Glomerular endothelial cell (primary cell): Measurements from ENCODE around the gene MORN5. TPM values are rescaled to one million over a fixed set of nuclear protein-coding genes. Genes with fewer than 3 reads are reported as not detected.

Experiments
- DNase-seq: peaks from one replicate; pipeline ENCODE4 v3.0.0-alpha.2; 2011; ENCODE audit warnings: low read depth, low spot score; ENCODE audit errors: extremely low read depth
- total RNA-seq: library from RNA; depleted of rRNA; stranded (reverse); fragments of >200 nt; gene quantifications from 2 replicates; pipeline ENCODE4 v1.2.3, GENCODE V29; 2015

The MORN5 gene
- total RNA-seq, 1 donor from 2014 or later = not detected

GRCh38 chr9:122188369-122188768 is 28.7 kb downstream of the MORN5 start:
- DNase-seq = no peak

DNA sequence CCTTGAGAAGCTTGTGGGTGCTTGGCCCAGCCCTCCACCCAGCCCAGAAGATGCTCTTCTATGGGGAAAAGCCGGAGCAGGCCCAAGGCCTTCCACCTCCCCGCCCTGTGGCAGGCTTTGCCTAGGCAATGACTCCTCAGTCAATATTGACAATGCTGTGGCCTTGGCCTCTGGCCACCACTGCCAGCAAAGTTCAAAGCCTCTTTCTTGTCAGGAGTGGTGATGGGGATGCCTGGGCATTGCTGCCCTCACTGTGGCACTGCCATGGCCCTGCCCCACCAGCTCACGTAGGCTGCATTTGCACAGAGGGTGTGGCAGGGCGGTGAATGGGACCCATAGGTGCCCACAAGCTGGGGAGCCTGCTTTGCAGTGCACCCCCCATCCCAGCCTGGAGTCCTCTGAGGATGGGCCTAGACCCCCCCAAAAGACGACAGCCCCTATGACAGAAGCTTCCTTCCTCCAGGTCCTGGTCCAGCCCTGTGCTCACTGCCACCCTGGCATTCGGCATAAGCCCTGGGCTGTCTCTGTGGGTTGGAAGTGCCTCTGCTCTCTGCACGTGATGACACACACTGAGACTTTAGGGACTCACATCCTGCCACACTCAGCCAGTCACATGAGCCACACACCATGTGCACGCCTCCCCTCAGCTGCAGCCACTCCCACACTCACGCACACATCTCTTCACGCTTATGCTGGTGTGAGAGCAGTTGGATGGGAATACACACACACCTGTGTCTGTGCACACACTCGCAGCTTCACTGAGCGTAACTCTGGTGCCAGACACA is 31.1 kb downstream of the MORN5 start:
- DNase-seq = no peak

DNA sequence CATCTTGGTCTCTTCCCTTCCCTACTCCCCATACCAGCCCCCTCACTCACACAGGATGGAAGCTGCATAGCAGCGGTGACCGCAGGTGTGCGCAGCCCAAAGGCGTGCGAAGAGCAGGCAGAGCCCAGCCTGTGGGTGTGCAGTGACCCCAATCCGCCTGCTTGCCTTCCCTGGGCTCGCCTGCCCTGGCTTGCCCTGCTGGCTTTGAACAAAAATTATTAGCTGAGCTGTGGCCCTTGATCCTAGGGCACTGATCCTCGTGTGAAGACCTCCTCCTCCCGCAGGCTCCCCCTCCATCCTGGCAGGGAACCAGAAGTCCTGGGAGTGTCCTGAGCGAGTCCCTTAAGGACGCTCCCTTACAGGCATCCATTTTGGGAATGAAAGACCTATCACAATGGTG is 31.9 kb downstream of the MORN5 start:
- DNase-seq = no peak

- no peak for DNase-seq
These were observed 32.7 kb downstream of the MORN5 start for GRCh38 chr9:122192261-122192875.

- no peak for DNase-seq
These were observed 33.3 kb downstream of the MORN5 start for GRCh38 chr9:122192914-122193525.

DNA sequence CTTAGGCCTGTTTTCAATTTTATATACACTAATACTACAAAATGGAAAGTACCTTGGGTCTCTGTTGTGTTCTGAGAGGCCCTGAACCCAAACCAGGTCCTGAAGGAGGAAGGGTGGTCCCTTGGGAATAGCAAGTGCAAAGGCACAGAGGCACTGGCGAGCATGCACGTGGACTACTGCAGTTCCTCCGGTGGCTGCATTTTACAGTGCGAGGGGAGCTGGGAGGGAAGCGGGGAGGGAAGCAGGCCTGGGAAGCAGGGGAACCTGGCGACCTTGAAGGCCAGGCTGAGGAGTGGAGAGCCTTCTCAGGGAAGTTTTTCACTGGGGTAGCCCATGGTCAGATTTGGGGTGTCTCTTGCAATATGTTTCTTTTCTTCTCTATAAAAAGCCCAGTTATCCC is 33.9 kb downstream of the MORN5 start:
- no peak for DNase-seq

DNA sequence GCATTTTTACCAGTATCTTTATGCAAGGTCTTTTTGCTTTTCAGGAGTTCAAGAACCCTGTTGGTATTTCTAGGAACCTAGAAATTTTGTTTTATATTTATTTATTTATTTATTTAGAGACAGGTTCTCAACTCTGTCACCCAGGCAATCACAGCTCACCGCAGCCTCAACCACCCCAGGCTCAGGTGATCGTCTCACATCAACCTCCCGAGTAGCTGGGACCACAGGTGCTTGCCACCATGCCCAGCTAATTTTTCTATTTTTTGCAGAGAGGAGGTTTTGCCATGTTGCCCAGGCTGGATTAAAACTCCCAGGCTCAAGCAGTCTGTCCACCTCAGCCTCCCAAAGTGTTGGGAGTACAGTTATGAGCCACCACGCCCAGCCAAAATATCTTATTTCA is 36.2 kb downstream of the MORN5 start:
- no peak for DNase-seq

DNA sequence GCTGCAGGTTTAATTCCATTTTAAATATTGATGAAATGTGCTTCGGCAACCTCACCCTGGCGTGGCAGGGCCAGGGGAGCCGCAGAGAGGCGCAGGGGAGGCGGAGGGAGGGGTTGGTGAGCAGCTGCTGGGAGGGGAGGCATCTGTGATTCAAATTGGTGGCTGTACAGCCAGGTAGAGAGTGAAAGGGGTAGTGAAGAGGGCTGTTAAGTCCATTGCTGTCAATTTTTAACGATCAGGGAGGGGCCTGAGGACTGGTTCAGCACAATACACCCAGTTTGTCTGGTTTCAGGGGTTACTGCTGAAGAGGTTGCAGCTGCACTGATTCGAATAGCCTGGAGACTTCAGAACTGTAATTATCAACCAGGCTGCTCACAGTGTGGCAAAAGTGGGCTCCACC is 37.7 kb downstream of the MORN5 start:
- no peak for DNase-seq

DNA sequence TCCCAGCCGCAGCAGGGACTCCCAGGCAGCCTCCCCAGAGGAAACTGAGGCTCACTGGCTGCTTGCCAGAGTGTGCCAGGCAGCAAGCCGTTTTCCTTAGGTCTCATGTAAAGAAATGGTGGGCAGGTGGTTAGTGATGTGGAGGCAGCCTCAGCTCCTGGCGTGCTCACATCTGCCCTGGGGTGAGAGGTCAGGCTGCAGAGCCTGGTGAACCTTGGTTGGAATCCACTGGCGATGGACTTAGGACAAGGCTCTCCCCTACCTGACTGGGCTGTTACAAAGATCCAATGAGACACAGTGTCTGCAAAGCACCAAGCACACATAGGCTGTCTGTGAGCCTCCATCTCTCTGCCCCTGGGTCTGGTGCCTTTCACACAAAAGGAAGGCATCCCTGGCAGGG is 38.2 kb downstream of the MORN5 start:
- DNase-seq = no peak

DNA sequence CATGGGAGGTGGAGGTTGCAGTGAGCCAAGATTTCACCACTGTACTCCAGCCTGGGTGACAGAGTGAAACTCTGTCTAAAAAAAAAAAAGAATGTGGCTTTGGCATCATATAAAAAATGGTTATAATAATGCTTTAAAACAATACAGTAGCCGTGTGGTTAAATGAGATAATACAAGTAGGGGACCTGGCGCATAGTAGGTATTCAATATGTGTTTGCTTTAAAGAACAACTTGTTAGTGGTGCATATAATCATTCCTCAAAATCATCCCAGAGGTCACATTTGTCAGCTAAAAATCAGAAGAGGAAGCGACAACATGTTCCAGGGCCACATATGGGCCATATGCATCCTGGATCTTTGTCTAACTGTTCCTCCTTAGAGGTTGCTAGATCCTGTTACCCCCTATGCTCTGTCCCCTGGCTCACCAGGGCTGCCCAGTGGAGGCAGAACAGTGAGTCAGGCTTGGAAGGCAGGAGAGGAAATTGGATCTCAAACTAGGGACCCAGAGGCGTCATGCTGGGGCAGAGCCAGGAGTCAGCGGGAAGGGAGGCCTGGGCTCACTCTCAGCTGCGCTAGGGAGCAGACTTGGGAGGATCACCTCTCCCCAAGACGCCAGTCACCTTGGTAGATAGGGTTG is 41.4 kb downstream of the MORN5 start:
- no peak for DNase-seq

- DNase-seq = no peak
These were observed 41.9 kb downstream of the MORN5 start for GRCh38 chr9:122201641-122202040.

DNA sequence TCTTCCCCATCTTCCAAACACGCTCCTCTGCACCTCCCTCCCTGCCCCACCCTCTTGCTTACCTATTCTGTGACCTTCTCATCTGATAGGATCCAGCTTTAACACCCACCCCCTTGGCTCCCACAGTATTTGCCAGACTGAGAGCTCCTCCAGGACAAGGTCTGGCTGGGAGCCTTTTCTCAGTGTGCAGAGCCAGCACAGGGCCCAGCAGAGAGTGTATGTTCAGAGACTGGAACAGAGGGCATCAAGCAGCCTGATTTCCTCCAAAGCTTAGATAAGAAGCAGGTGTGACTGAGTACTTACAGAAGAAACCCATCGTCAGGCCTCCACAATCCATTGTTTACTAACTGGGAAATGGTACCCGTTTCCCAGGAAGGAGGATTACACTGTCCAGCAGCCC is 42.4 kb downstream of the MORN5 start:
- no peak for DNase-seq

DNA sequence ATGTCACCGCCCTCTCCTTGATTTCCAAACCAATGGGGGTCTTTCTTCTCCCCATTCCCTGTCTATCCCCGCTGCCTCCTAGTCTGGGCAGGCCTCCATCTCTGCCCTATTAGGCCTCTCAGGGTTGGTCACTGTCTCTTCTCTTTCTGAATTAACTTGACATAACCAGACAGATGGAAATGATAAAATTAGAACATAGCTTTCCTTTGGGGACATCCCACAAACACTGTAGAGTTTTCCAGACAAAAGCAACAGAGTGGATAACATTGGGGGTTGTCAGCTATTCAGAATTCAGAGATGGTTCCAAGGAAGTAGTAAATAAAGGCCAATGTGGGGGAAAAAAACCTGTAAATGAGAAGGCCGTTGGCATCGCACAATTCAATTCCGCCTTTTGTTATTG is 44.3 kb downstream of the MORN5 start:
- no peak for DNase-seq

DNA sequence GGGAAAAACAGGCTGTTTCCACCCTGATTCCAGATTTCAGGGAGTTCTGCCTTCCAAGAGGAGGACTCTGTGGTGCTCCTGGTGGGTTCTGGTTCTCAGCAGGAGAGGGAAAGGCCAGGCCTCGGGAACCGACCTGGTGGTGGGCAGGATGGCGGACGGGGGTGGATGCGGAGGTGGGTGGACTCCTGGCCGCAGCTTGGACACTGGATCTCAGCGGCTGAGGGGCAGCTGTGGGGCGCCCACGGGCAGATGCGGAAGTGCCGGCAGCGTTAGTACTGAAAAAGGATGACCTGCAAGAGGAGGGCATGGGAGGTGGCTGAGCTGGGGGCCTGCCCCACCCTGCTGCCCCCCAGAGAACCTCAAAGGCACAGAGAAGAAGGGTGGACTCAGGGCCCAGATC is 44.8 kb downstream of the MORN5 start:
- DNase-seq = no peak

GRCh38 chr9:122205176-122205575 is 45.5 kb downstream of the MORN5 start:
- no peak for DNase-seq

DNA sequence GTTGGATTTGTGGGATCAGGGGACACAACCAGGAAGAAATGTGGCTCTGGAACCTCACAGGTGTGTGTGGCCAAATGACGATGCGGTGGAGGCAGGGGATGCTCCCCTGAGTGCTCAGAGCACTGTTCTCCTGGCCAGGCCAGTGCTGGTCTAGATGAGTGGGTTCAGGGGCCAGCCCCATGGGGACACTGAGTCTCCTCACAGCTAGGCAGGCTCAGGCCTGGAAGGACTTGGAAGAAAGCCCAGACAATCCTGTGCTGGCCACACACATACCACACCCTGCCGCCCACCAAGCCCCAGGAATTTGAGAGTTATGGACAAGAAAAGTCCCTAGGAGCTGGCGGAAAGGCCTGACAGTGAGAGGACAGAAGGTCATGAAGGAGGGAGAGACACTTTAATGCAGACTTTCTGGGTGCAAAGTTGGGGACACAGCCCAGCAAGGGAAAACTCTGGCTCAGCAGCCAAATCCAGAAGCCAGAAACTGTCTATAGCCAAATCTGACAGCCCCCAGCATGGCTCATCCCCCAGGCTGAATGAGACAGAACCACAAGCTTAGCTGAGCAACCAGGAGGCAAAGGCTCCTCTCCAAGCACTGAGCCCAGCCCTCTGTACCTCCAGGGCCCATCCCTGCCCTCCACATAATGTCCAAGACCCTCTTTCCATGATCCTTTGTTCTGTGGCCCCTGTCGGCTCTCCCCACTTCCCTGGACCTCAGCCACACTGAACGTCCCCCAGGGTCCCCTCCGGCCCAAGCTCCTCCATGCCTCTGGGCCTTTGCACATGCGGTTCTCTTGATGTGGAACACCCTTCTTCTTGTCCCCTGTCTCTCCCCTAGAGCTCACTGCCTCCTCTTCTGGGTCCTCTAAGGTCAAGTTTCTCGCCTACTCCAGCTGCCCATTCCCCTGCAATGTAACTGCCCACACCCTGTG is 46.7 kb downstream of the MORN5 start:
- DNase-seq = no peak

- DNase-seq = no peak
These were observed 47.4 kb downstream of the MORN5 start for GRCh38 chr9:122207096-122207495.

GRCh38 chr9:122209451-122209850 is 49.7 kb downstream of the MORN5 start:
- no peak for DNase-seq

- no peak for DNase-seq
These were observed 52.8 kb downstream of the MORN5 start for GRCh38 chr9:122212473-122213004.

- DNase-seq = no peak
These were observed 53.4 kb downstream of the MORN5 start for GRCh38 chr9:122213102-122213588.
